Osteoblast (primary cell): ENCODE data around the gene PRUNE1. TPM values are rescaled to one million over a fixed set of nuclear protein-coding genes. Genes with fewer than 3 reads are reported as not detected.

Experiments
- DNase-seq: peaks from one replicate; pipeline ENCODE4 v3.0.0; 2011; ENCODE audit warnings: low spot score, mixed read lengths; ENCODE audit not compliant: insufficient read length; ENCODE audit errors: missing footprints
- H2AFZ ChIP-seq: 2 replicates; pipeline ENCODE4 v1.6.0; 2011; ENCODE audit warnings: mild to moderate bottlenecking, low read length
- H3K27ac ChIP-seq: 2 replicates; pipeline ENCODE4 v1.5.1; 2011; ENCODE audit warnings: mild to moderate bottlenecking, low read depth, low read length, moderate library complexity
- H3K27me3 ChIP-seq: 2 replicates; pipeline ENCODE4 v1.6.0; 2012; ENCODE audit warnings: mild to moderate bottlenecking, control low read depth, inconsistent platforms, low read length, moderate library complexity; ENCODE audit not compliant: insufficient read depth
- H3K36me3 ChIP-seq: 2 replicates; pipeline ENCODE4 v1.5.1; 2011; ENCODE audit warnings: mild to moderate bottlenecking, low read length, control low read depth, moderate library complexity; ENCODE audit not compliant: insufficient read depth
- H3K4me1 ChIP-seq: 2 replicates; pipeline ENCODE4 v1.5.1; 2011; ENCODE audit warnings: mild to moderate bottlenecking, low read length, control low read depth, moderate library complexity; ENCODE audit not compliant: insufficient read depth
- H3K4me2 ChIP-seq: 2 replicates; pipeline ENCODE4 v1.6.0; 2011; ENCODE audit warnings: mild to moderate bottlenecking, low read length; ENCODE audit not compliant: insufficient read depth
- H3K4me3 ChIP-seq: fragments of 200-600 bp; sonication (generic); 3 replicates; pipeline ENCODE4 v1.5.1; 2012; ENCODE audit warnings: mild to moderate bottlenecking, low read length, inconsistent platforms; ENCODE audit not compliant: insufficient read depth
- H3K79me2 ChIP-seq: 2 replicates; pipeline ENCODE4 v1.6.0; 2012; ENCODE audit warnings: mild to moderate bottlenecking, low read length, control low read depth, inconsistent platforms; ENCODE audit not compliant: insufficient read depth
- H3K9me3 ChIP-seq: 2 replicates; pipeline ENCODE4 v1.5.1; 2011; ENCODE audit warnings: low read depth, low read length, control low read depth
- H4K20me1 ChIP-seq: 2 replicates; pipeline ENCODE4 v1.6.0; 2012; ENCODE audit warnings: mild to moderate bottlenecking, low read length, control low read depth; ENCODE audit not compliant: insufficient read depth
- total RNA-seq: library from RNA; depleted of rRNA; stranded (reverse); fragments of >200 nt; gene quantifications from 2 replicates; pipeline ENCODE4 v1.2.3, GENCODE V29; 2012
- TF ChIP-seq, protein P1 (sequence below): IDR thresholded peaks from 2 replicates; pipeline ENCODE4 v1.5.1; 2011; ENCODE audit warnings: mild to moderate bottlenecking, low read depth, low read length, moderate library complexity; ENCODE audit errors: extremely low read depth

PRUNE1 gene
- total RNA-seq, 1 donor = 11.6 TPM

DNA sequence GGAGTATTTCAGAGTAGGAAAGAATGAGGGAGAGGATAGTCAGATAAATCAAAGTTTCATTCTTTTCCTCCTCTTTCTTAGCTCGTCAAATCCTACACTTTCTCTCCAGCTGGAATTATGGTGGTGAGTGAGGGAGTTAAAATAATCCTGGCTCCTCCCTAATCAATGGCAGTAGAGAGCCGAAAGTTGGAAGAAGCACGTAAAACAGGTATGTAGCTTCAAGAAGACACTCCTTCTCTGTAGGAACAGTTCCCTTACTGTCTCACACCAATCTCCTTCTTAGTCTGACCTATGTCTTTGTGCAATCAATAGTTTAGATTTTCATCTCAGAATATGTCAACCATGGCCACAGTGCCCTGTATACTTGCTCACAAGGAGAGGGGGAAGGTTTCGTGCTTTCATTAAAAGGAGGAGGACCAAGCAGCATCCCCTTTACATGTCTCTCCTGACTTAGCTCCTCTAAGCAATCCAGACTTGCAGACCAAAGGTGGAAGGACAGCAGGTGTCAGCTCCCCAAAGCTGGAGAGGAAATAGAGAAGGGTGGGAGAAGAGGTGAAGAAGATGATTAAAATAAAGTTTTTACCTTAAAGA is 2.4 kb upstream of the PRUNE1 start:
- no peaks in the 10 kb centered on the region for H3K36me3 ChIP-seq
- H4K20me1 ChIP-seq = no peaks in the 10 kb centered on the region
- no peaks in the 10 kb centered on the region for H3K9me3 ChIP-seq
- H3K4me3 ChIP-seq = peak overlapping the region; percentile 78
- peaks cover 30% of the 10 kb centered on the region for H3K79me2 ChIP-seq
- peak overlapping the region; percentile 91 for H3K27ac ChIP-seq
- peak overlapping the region; percentile 94 for H3K4me2 ChIP-seq
- H2AFZ ChIP-seq = peak overlapping the region; percentile 87
- TF ChIP-seq, protein P1, sequence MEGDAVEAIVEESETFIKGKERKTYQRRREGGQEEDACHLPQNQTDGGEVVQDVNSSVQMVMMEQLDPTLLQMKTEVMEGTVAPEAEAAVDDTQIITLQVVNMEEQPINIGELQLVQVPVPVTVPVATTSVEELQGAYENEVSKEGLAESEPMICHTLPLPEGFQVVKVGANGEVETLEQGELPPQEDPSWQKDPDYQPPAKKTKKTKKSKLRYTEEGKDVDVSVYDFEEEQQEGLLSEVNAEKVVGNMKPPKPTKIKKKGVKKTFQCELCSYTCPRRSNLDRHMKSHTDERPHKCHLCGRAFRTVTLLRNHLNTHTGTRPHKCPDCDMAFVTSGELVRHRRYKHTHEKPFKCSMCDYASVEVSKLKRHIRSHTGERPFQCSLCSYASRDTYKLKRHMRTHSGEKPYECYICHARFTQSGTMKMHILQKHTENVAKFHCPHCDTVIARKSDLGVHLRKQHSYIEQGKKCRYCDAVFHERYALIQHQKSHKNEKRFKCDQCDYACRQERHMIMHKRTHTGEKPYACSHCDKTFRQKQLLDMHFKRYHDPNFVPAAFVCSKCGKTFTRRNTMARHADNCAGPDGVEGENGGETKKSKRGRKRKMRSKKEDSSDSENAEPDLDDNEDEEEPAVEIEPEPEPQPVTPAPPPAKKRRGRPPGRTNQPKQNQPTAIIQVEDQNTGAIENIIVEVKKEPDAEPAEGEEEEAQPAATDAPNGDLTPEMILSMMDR = no peak
- no peak for DNase-seq
- H3K27me3 ChIP-seq = no peaks in the 10 kb centered on the region
- peaks cover 39% of the 10 kb centered on the region for H3K4me1 ChIP-seq

DNA sequence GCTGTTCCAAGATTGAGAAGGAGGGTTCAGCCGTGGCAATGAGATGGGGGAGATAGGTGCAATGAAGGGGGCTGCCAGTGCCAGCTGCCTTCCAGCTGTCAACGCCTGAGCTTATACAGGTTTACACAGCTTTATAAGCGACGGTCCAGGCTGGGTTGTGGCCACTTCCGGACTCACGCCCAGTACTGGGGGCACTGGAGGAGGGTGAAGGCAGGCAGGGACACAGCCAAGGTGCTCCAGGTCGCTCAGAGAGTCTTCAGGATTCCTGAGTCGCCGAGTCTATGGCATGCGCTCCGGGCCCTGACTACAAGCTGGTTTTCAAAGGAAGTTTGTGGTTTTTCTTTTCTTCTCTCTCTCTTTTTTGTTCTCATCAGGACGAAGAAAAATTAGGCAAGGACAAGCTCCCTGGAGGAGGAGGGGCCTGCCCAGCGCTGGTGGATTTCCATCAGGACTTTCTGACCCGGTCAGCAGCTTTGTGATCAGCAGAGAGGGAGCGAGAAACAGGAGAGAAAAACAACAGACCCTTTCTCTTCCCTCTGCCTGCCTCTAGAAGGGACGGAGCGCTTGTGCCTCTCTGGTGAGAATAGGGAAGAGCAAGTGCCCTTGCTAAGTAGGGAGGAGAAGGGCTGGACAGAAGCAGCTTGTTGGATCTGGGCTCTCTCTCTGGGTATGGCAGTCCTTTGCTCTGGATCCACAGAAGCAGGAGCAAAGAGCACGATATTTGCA is 1.8 kb upstream of the PRUNE1 start, which contains the start of gene MINDY1:
MINDY1 (minus strand) TSS at position 576 of the 726 bp plus-strand sequence. CDS start 4,285 bp downstream, outside the sequence.
- H3K27ac ChIP-seq = peak within 1 kb of the TSS; percentile 91
- peaks cover 39% of the 10 kb centered on the region for H3K4me1 ChIP-seq

DNA sequence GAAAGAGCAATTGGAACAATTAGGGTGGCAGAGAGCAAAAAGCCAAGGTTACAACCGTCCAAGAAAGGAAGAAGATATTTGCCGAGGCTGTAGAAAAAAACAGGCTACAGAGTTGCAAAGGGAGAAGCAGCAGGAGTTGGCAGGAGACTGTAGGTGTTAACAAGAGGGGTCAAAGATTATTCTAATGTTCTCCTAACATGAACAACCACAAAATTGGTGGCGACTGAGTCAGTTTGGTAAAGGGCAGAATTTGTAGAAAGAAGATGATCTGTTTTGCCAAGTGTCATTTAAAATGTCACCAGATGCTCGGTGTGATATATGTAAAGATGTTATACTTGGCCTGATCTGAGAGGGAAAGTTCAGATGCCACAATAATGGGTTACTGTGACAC is 401 bp upstream of the PRUNE1 start:
- H2AFZ ChIP-seq = peak overlapping the region; percentile 82

More for the DNA sequence above, 1.8 kb upstream of the PRUNE1 start, which contains the start of gene MINDY1:
- TF ChIP-seq, protein P1 = peak; percentile 57
- Histone ChIP-seq H4K20me1 (no peaks in the 10 kb centered on the region), H3K9me3 (no peaks in the 10 kb centered on the region), H3K27me3 (no peaks in the 10 kb centered on the region), H3K4me3 (peak within 1 kb of the TSS; percentile 99), H2AFZ (peak within 1 kb of the TSS; percentile 87), H3K36me3 (no peaks in the 10 kb centered on the region), H3K79me2 (peaks cover 30% of the 10 kb centered on the region), H3K4me2 (peak within 1 kb of the TSS; percentile 94)
- peak; percentile 95 for DNase-seq

More for the DNA sequence above, 401 bp upstream of the PRUNE1 start:
- H3K27ac ChIP-seq = peak overlapping the region; percentile 91
- TF ChIP-seq, protein P1 = no peak
- peaks cover 39% of the 10 kb centered on the region for H3K4me1 ChIP-seq
- peak overlapping the region; percentile 92 for H3K4me2 ChIP-seq
- no peaks in the 10 kb centered on the region for H3K9me3 ChIP-seq
- peaks cover 30% of the 10 kb centered on the region for H3K79me2 ChIP-seq
- H3K36me3 ChIP-seq = no peaks in the 10 kb centered on the region
- no peak for DNase-seq
- no peaks in the 10 kb centered on the region for H4K20me1 ChIP-seq
- peak overlapping the region; percentile 99 for H3K4me3 ChIP-seq
- H3K27me3 ChIP-seq = no peaks in the 10 kb centered on the region
